ENCODE results near the gene DBX1.

DNA sequence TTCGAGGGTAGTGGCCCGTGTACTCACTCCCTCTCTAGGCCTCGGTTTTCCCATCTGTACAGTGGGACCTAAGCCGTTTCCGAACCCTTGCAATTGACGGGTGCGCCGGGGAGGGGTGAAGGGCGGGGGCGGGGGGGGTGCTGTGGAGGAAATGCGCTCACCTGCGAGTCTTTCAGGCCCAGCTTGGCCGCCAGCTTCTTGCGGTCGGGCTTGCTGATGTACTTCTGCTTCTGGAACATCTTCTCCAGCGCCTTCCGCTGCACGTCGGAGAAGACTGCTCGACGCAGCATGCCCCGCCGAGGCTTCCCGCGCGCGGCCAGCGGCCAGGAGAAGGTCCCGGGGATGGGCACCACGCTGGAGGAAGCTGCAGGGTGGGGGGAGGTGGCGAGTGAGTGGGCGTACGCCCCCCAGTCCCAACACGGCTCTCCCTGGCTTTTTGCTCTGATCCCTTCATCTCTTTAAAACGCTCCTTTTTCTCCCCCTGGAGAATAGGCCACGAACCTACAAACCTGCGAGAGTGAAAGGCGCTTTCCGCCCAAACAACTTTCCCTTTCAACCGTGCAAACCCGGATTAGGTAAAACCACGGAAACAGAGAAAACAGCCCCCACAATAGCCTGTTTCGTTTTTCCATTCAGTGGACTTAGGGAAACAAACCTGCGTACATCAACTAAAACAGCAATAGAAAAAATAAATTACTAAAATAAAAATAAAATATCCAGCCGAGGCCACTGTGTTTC lies 3.2 kb downstream of the DBX1 start:
- TF ChIP-seq, protein P1, sequence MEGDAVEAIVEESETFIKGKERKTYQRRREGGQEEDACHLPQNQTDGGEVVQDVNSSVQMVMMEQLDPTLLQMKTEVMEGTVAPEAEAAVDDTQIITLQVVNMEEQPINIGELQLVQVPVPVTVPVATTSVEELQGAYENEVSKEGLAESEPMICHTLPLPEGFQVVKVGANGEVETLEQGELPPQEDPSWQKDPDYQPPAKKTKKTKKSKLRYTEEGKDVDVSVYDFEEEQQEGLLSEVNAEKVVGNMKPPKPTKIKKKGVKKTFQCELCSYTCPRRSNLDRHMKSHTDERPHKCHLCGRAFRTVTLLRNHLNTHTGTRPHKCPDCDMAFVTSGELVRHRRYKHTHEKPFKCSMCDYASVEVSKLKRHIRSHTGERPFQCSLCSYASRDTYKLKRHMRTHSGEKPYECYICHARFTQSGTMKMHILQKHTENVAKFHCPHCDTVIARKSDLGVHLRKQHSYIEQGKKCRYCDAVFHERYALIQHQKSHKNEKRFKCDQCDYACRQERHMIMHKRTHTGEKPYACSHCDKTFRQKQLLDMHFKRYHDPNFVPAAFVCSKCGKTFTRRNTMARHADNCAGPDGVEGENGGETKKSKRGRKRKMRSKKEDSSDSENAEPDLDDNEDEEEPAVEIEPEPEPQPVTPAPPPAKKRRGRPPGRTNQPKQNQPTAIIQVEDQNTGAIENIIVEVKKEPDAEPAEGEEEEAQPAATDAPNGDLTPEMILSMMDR (IDR thresholded peaks at IDR 0.05), result no peak
- no peak for TF ChIP-seq ZFX (IDR thresholded peaks at IDR 0.05; ENCODE audit: borderline replicate concordance)
